GM23338 (cell line): ENCODE measurements around the gene SRI. TPM values are rescaled to one million over a fixed set of nuclear protein-coding genes. Genes with fewer than 3 reads are reported as not detected.

Experiments used
- ATAC-seq: fragments of 200-7000 bp; cut with Tn5 transposase; 3 replicates; pipeline ENCODE4 v1.9.1; 2020
- DNase-seq: peaks from one replicate; pipeline ENCODE4 v3.0.0-alpha.2; 2015; ENCODE audit warnings: low spot score
- H2AFZ ChIP-seq: fragments of 200-600 bp; sonication (generic); 2 replicates; pipeline ENCODE4 v1.8.0; 2016; ENCODE audit warnings: antibody characterized with exemption, mild to moderate bottlenecking, moderate library complexity
- H3F3A ChIP-seq: fragments of 200-600 bp; sonication (generic); replicated peaks from 2 replicates; pipeline ENCODE4 v1.8.0; 2017; ENCODE audit warnings: antibody characterized with exemption, mixed run types, low read depth
- H3K27ac ChIP-seq: fragments of 200-600 bp; sonication (generic); 2 replicates; pipeline ENCODE4 v1.6.1; 2016; ENCODE audit warnings: low read depth
- H3K27me3 ChIP-seq: fragments of 200-600 bp; sonication (generic); 2 replicates; pipeline ENCODE4 v1.8.0; 2016; ENCODE audit warnings: mild to moderate bottlenecking, mixed run types, moderate library complexity; ENCODE audit not compliant: insufficient read depth
- H3K36me3 ChIP-seq: fragments of 200-600 bp; sonication (generic); 2 replicates; pipeline ENCODE4 v1.8.0; 2016; ENCODE audit warnings: mild to moderate bottlenecking; ENCODE audit not compliant: insufficient read depth
- H3K4me1 ChIP-seq: fragments of 200-600 bp; sonication (generic); 2 replicates; pipeline ENCODE4 v1.8.0; 2016; ENCODE audit warnings: mild to moderate bottlenecking, moderate library complexity; ENCODE audit not compliant: insufficient read depth
- H3K4me2 ChIP-seq: fragments of 200-600 bp; sonication (generic); 2 replicates; pipeline ENCODE4 v1.7.1; 2017; ENCODE audit warnings: mixed run types
- H3K4me3 ChIP-seq: fragments of 200-600 bp; sonication (generic); 2 replicates; pipeline ENCODE4 v1.6.1; 2016; ENCODE audit warnings: mixed run types
- H3K79me2 ChIP-seq: fragments of 200-600 bp; sonication (generic); replicated peaks from 2 replicates; pipeline ENCODE4 v1.8.0; 2017; ENCODE audit warnings: mild to moderate bottlenecking; ENCODE audit not compliant: insufficient read depth
- H3K9me2 ChIP-seq: fragments of 200-600 bp; sonication (generic); 2 replicates; pipeline ENCODE4 v1.8.0; 2017; ENCODE audit not compliant: insufficient read depth
- H4K20me1 ChIP-seq: fragments of 200-600 bp; sonication (generic); replicated peaks from 2 replicates; pipeline ENCODE4 v1.8.0; 2017; ENCODE audit warnings: mild to moderate bottlenecking; ENCODE audit not compliant: insufficient read depth
- H3K27ac Mint-ChIP-seq: 2 replicates; pipeline ENCODE4 v1.8.0; 2020; ENCODE audit warnings: inconsistent platforms, mild to moderate bottlenecking, moderate library complexity, mixed read lengths
- H3K27me3 Mint-ChIP-seq: 3 replicates; pipeline ENCODE4 v1.8.0; 2022; ENCODE audit warnings: low read depth, mild to moderate bottlenecking, moderate library complexity, mixed read lengths, inconsistent platforms; ENCODE audit not compliant: insufficient read depth, poor library complexity
- H3K36me3 Mint-ChIP-seq: 3 replicates; pipeline ENCODE4 v1.8.0; 2021; ENCODE audit warnings: low read depth, mild to moderate bottlenecking, inconsistent platforms, moderate library complexity, mixed read lengths
- H3K4me1 Mint-ChIP-seq: 3 replicates; pipeline ENCODE4 v1.8.0; 2020; ENCODE audit warnings: mild to moderate bottlenecking, inconsistent platforms, mixed read lengths
- H3K4me3 Mint-ChIP-seq: 3 replicates; pipeline ENCODE4 v1.8.0; 2021; ENCODE audit warnings: moderate library complexity, mild to moderate bottlenecking, inconsistent platforms, mixed read lengths
- H3K9me3 Mint-ChIP-seq: 3 replicates; pipeline ENCODE4 v1.8.0; 2020; ENCODE audit warnings: moderate library complexity, mild to moderate bottlenecking, inconsistent platforms, mixed read lengths
- EZH2 ChIP-seq: fragments of 200-600 bp; sonication (generic); IDR thresholded peaks from one replicate; pipeline ENCODE4 v1.8.0; 2017; ENCODE audit warnings: antibody characterized with exemption, mild to moderate bottlenecking, low read depth; ENCODE audit not compliant: unreplicated experiment
- EZH2phosphoT487 ChIP-seq: fragments of 200-600 bp; sonication (generic); IDR thresholded peaks from one replicate; pipeline ENCODE4 v1.8.1; 2018; ENCODE audit warnings: antibody characterized with exemption; ENCODE audit not compliant: unreplicated experiment
- JUNB ChIP-seq: IDR thresholded peaks from one replicate; pipeline ENCODE4 v1.6.1; 2016; ENCODE audit warnings: antibody characterized with exemption; ENCODE audit not compliant: unreplicated experiment
- NANOG ChIP-seq: IDR thresholded peaks from 2 replicates; pipeline ENCODE4 v1.6.1; 2016; ENCODE audit warnings: antibody characterized with exemption, borderline replicate concordance
- POLR2AphosphoS5 ChIP-seq: IDR thresholded peaks from 2 replicates; pipeline ENCODE4 v1.6.1; 2016; ENCODE audit warnings: antibody characterized with exemption, low read depth
- REST ChIP-seq: IDR thresholded peaks from one replicate; pipeline ENCODE4 v1.6.1; 2018; ENCODE audit warnings: antibody characterized with exemption; ENCODE audit not compliant: unreplicated experiment
- STAT1 ChIP-seq: IDR thresholded peaks from one replicate; pipeline ENCODE4 v1.6.1; 2016; ENCODE audit warnings: antibody characterized with exemption; ENCODE audit not compliant: unreplicated experiment
- ZNF114 ChIP-seq: fragments of 250-450 bp; sonication (Bioruptor Pico); IDR thresholded peaks from 2 replicates; pipeline ENCODE4 v1.5.0; 2020; ENCODE audit warnings: mild to moderate bottlenecking, moderate library complexity
- ZNF331 ChIP-seq: fragments of 250-450 bp; sonication (Bioruptor Pico); IDR thresholded peaks from 2 replicates; pipeline ENCODE4 v1.5.0; 2020; ENCODE audit warnings: low read depth, mild to moderate bottlenecking, moderate library complexity
- polyA plus RNA-seq: library from polyadenylated mRNA; unstranded; fragments of >200 nt; fragmentation: Nextera tagmentation; extraction: Ambion mirVana; gene quantifications from 2 replicates; pipeline ENCODE4 v1.2.1, GENCODE V29; 2016
- total RNA-seq: library from RNA; depleted of rRNA; stranded (reverse); fragments of >200 nt; shearing (Covaris generic); gene quantifications from 2 replicates; pipeline ENCODE4 v1.2.3, GENCODE V29; 2014
- TF ChIP-seq, protein P1 (sequence below), 2 experiments: fragments of 200-600 bp in 1 of 2; sonication (generic) in 1 of 2; conservative IDR thresholded peaks; 2 replicates each; pipeline versions ENCODE4 v1.5.1 to v1.6.1; 2016 to 2017; ENCODE audit warnings: antibody characterized with exemption in 2 of 2, low read depth in 2 of 2, mild to moderate bottlenecking in 2 of 2, moderate library complexity in 1 of 2
- TF ChIP-seq, protein P2 (sequence below): IDR thresholded peaks from 2 replicates; pipeline ENCODE4 v1.6.1; 2016; ENCODE audit warnings: antibody characterized with exemption
- TF ChIP-seq, protein P3 (sequence below): fragments of 250-450 bp; sonication (Bioruptor Pico); IDR thresholded peaks from 2 replicates; pipeline ENCODE4 v1.5.0; 2020; ENCODE audit warnings: mild to moderate bottlenecking, moderate library complexity

Gene SRI
- total and polyA plus RNA-seq, 2 experiments from 2014 or later, result 141 to 321 TPM

DNA sequence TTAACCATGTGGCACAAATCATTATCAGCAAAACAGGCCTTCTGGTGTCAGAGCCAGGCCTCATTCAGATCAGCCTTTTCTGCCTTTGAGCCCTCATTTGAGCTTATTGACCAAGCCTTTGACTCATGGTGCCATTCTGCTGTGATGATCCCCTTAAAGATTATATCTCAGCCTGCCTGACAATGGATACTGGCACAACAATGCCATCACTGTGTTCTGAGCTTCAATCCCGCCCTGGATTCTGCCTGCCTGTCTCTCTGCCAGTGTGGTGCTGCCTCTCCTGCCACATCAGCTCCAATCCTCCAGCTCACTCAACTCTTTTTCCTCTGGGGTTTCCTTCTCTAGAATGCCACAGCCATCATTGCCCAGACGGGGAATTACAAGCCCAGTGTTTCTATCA lies 52.6 kb downstream of the SRI start (continued):
- TF ChIP-seq, protein P1, sequence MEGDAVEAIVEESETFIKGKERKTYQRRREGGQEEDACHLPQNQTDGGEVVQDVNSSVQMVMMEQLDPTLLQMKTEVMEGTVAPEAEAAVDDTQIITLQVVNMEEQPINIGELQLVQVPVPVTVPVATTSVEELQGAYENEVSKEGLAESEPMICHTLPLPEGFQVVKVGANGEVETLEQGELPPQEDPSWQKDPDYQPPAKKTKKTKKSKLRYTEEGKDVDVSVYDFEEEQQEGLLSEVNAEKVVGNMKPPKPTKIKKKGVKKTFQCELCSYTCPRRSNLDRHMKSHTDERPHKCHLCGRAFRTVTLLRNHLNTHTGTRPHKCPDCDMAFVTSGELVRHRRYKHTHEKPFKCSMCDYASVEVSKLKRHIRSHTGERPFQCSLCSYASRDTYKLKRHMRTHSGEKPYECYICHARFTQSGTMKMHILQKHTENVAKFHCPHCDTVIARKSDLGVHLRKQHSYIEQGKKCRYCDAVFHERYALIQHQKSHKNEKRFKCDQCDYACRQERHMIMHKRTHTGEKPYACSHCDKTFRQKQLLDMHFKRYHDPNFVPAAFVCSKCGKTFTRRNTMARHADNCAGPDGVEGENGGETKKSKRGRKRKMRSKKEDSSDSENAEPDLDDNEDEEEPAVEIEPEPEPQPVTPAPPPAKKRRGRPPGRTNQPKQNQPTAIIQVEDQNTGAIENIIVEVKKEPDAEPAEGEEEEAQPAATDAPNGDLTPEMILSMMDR (conservative IDR thresholded peaks at IDR 0.05; ENCODE audit: low read depth in 2 of 2), result no peak
- TF ChIP-seq JUNB, result no peak

GRCh38 chr7:88165697-88166096 lies 54.1 kb downstream of the SRI start:
- no peak overlapping the region for H3K27ac Mint-ChIP-seq
- H3K27me3 Mint-ChIP-seq, result no peaks in the 10 kb centered on the region
- H4K20me1 ChIP-seq, result no peaks in the 10 kb centered on the region
- no peaks in the 10 kb centered on the region for H3K36me3 ChIP-seq
- no peak overlapping the region for H3K4me3 ChIP-seq
- no peak overlapping the region for H3K27ac ChIP-seq
- H3K9me3 Mint-ChIP-seq, result peaks cover 8% of the 10 kb centered on the region; the same call in 2 of the 3 replicates
- DNase-seq (no peak), ATAC-seq (no peak)
- no peak overlapping the region for H3K4me3 Mint-ChIP-seq
- no peaks in the 10 kb centered on the region for H3K9me2 ChIP-seq
- H3F3A ChIP-seq, result no peaks in the 10 kb centered on the region
- H2AFZ ChIP-seq, result no peak overlapping the region
- no peaks in the 10 kb centered on the region for H3K4me1 Mint-ChIP-seq
- H3K4me1 ChIP-seq, result no peaks in the 10 kb centered on the region
- peaks cover 1% of the 10 kb centered on the region; the same call in 2 of the 3 replicates for H3K36me3 Mint-ChIP-seq
- H3K79me2 ChIP-seq, result no peaks in the 10 kb centered on the region
- H3K4me2 ChIP-seq, result no peak overlapping the region
- H3K27me3 ChIP-seq, result no peaks in the 10 kb centered on the region
- TF ChIP-seq, protein P2, sequence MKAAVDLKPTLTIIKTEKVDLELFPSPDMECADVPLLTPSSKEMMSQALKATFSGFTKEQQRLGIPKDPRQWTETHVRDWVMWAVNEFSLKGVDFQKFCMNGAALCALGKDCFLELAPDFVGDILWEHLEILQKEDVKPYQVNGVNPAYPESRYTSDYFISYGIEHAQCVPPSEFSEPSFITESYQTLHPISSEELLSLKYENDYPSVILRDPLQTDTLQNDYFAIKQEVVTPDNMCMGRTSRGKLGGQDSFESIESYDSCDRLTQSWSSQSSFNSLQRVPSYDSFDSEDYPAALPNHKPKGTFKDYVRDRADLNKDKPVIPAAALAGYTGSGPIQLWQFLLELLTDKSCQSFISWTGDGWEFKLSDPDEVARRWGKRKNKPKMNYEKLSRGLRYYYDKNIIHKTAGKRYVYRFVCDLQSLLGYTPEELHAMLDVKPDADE, result no peak
- TF ChIP-seq EZH2 (no peak), STAT1 (no peak), POLR2AphosphoS5 (no peak), NANOG (no peak), EZH2phosphoT487 (no peak), REST (no peak), ZNF114 (CRISPR knock-in tag) (no peak), ZNF331 (CRISPR knock-in tag) (no peak), JUNB (no peak)
- TF ChIP-seq, protein P3, sequence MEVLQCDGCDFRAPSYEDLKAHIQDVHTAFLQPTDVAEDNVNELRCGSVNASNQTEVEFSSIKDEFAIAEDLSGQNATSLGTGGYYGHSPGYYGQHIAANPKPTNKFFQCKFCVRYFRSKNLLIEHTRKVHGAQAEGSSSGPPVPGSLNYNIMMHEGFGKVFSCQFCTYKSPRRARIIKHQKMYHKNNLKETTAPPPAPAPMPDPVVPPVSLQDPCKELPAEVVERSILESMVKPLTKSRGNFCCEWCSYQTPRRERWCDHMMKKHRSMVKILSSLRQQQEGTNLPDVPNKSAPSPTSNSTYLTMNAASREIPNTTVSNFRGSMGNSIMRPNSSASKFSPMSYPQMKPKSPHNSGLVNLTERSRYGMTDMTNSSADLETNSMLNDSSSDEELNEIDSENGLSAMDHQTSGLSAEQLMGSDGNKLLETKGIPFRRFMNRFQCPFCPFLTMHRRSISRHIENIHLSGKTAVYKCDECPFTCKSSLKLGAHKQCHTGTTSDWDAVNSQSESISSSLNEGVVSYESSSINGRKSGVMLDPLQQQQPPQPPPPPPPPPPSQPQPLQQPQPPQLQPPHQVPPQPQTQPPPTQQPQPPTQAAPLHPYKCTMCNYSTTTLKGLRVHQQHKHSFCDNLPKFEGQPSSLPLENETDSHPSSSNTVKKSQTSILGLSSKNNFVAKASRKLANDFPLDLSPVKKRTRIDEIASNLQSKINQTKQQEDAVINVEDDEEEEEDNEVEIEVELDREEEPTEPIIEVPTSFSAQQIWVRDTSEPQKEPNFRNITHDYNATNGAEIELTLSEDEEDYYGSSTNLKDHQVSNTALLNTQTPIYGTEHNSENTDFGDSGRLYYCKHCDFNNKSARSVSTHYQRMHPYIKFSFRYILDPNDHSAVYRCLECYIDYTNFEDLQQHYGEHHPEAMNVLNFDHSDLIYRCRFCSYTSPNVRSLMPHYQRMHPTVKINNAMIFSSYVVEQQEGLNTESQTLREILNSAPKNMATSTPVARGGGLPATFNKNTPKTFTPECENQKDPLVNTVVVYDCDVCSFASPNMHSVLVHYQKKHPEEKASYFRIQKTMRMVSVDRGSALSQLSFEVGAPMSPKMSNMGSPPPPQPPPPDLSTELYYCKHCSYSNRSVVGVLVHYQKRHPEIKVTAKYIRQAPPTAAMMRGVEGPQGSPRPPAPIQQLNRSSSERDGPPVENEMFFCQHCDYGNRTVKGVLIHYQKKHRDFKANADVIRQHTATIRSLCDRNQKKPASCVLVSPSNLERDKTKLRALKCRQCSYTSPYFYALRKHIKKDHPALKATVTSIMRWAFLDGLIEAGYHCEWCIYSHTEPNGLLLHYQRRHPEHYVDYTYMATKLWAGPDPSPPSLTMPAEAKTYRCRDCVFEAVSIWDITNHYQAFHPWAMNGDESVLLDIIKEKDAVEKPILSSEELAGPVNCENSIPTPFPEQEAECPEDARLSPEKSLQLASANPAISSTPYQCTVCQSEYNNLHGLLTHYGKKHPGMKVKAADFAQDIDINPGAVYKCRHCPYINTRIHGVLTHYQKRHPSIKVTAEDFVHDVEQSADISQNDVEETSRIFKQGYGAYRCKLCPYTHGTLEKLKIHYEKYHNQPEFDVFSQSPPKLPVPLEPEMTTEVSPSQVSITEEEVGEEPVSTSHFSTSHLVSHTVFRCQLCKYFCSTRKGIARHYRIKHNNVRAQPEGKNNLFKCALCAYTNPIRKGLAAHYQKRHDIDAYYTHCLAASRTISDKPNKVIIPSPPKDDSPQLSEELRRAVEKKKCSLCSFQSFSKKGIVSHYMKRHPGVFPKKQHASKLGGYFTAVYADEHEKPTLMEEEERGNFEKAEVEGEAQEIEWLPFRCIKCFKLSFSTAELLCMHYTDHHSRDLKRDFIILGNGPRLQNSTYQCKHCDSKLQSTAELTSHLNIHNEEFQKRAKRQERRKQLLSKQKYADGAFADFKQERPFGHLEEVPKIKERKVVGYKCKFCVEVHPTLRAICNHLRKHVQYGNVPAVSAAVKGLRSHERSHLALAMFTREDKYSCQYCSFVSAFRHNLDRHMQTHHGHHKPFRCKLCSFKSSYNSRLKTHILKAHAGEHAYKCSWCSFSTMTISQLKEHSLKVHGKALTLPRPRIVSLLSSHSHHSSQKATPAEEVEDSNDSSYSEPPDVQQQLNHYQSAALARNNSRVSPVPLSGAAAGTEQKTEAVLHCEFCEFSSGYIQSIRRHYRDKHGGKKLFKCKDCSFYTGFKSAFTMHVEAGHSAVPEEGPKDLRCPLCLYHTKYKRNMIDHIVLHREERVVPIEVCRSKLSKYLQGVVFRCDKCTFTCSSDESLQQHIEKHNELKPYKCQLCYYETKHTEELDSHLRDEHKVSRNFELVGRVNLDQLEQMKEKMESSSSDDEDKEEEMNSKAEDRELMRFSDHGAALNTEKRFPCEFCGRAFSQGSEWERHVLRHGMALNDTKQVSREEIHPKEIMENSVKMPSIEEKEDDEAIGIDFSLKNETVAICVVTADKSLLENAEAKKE, result no peak
